PC-3 (cell line): ENCODE measurements around the gene AVL9.

Experiments
- CTCF ChIP-seq: fragments of 300-600 bp; sonication (generic); conservative IDR thresholded peaks from 2 replicates; pipeline ENCODE4 v1.5.1; 2017; ENCODE audit warnings: antibody characterized with exemption, low read depth, mild to moderate bottlenecking, low read length
- EZH2 ChIP-seq: fragments of 300-600 bp; sonication (generic); IDR thresholded peaks from one replicate; pipeline ENCODE4 v1.6.1; 2017; ENCODE audit warnings: antibody characterized with exemption, mild to moderate bottlenecking, low read length; ENCODE audit not compliant: unreplicated experiment

- TF ChIP-seq EZH2 (no peak), CTCF (no peak)
Measured at GRCh38 chr7:32496052-32496813, 944 bp downstream of the AVL9 start.
